ENCODE measurements around the gene ARHGAP18. TPM values are rescaled to one million over a fixed set of nuclear protein-coding genes. Genes with fewer than 3 reads are reported as not detected.

The ARHGAP18 gene
- total RNA-seq, 2 donors from 2014 or later = 14.3 to 17.7 TPM

GRCh38 chr6:129730477-129731165, 20.6 kb upstream of the ARHGAP18 start:
- Histone ChIP-seq H3K27ac (ENCODE audit: low read depth, low read length) (no peak overlapping the region), H3K4me1 (ENCODE audit: control insufficient read depth, insufficient read depth, low read length) (no peaks in the 10 kb centered on the region), H3K27me3 (ENCODE audit: control insufficient read depth, insufficient read depth, low read length, poor library complexity, severe bottlenecking) (no peaks in the 10 kb centered on the region), H3K36me3 (ENCODE audit: control insufficient read depth, insufficient read depth, low read length) (no peaks in the 10 kb centered on the region), H3K9me3 (ENCODE audit: control insufficient read depth, low read length) (no peaks in the 10 kb centered on the region), H3K4me3 (ENCODE audit: low read length) (peak overlapping the region; percentile 35), H3K9ac (ENCODE audit: extremely low read depth, low read length, poor library complexity, severe bottlenecking) (no peak overlapping the region)
- 53 to 75% methylated on average over 5 to 8 of the region's 8 CpGs for WGBS, 2 experiments (ENCODE audit: insufficient coverage in 1 of 2, insufficient read length in 1 of 2)
- Mint-ChIP-seq H3K9me3 (no peaks in the 10 kb centered on the region), H3K4me1 (peaks cover 48% of the 10 kb centered on the region), H3K27me3 (ENCODE audit: insufficient read depth) (no peaks in the 10 kb centered on the region), H3K4me3 (peak overlapping the region; percentile 21), H3K27ac (peak overlapping the region; percentile 76), H3K36me3 (ENCODE audit: low read depth) (peaks cover 3% of the 10 kb centered on the region)
- TF ChIP-seq CTCF (conservative IDR thresholded peaks at IDR 0.05) = peak; percentile 82
- peak; percentile 58 for DNase-seq

GRCh38 chr6:129726650-129727049, 16.7 kb upstream of the ARHGAP18 start:
- no peaks in the 10 kb centered on the region for H3K9me3 ChIP-seq (ENCODE audit: control insufficient read depth, low read length)
- no peaks in the 10 kb centered on the region for H3K4me1 ChIP-seq (ENCODE audit: control insufficient read depth, insufficient read depth, low read length)
- H3K4me3 ChIP-seq (ENCODE audit: low read length) = no peak overlapping the region
- Mint-ChIP-seq H3K4me3 (no peak overlapping the region), H3K4me1 (peaks cover 49% of the 10 kb centered on the region), H3K36me3 (ENCODE audit: low read depth) (peaks cover 3% of the 10 kb centered on the region), H3K27me3 (ENCODE audit: insufficient read depth) (no peaks in the 10 kb centered on the region), H3K27ac (no peak overlapping the region), H3K9me3 (no peaks in the 10 kb centered on the region)
- no peak for TF ChIP-seq CTCF (conservative IDR thresholded peaks at IDR 0.05)
- no peaks in the 10 kb centered on the region for H3K36me3 ChIP-seq (ENCODE audit: control insufficient read depth, insufficient read depth, low read length)
- H3K27me3 ChIP-seq (ENCODE audit: control insufficient read depth, insufficient read depth, low read length, poor library complexity, severe bottlenecking) = no peaks in the 10 kb centered on the region
- no peak overlapping the region for H3K9ac ChIP-seq (ENCODE audit: extremely low read depth, low read length, poor library complexity, severe bottlenecking)
- DNase-seq = no peak
- no peak overlapping the region for H3K27ac ChIP-seq (ENCODE audit: low read depth, low read length)

GRCh38 chr6:129725341-129725740, 15.4 kb upstream of the ARHGAP18 start:
- no peak for DNase-seq
- H3K4me3 Mint-ChIP-seq = no peak overlapping the region
- TF ChIP-seq CTCF (conservative IDR thresholded peaks at IDR 0.05) = no peak

More at GRCh38 chr6:129725341-129725740, 15.4 kb upstream of the ARHGAP18 start:
- H3K36me3 Mint-ChIP-seq (ENCODE audit: low read depth) = peaks cover 3% of the 10 kb centered on the region
- no peak overlapping the region for H3K27ac ChIP-seq (ENCODE audit: low read depth, low read length)
- H3K36me3 ChIP-seq (ENCODE audit: control insufficient read depth, insufficient read depth, low read length) = no peaks in the 10 kb centered on the region
- H3K27me3 Mint-ChIP-seq (ENCODE audit: insufficient read depth) = no peaks in the 10 kb centered on the region
- no peak overlapping the region for H3K9ac ChIP-seq (ENCODE audit: extremely low read depth, low read length, poor library complexity, severe bottlenecking)
- H3K9me3 ChIP-seq (ENCODE audit: control insufficient read depth, low read length) = no peaks in the 10 kb centered on the region
- H3K27ac Mint-ChIP-seq = no peak overlapping the region
- 94 to 100% methylated on average over 1 to 4 of the region's 4 CpGs for WGBS, 2 experiments (ENCODE audit: insufficient coverage in 1 of 2, insufficient read length in 1 of 2)
- no peaks in the 10 kb centered on the region for H3K4me1 ChIP-seq (ENCODE audit: control insufficient read depth, insufficient read depth, low read length)
- H3K4me1 Mint-ChIP-seq = peaks cover 39% of the 10 kb centered on the region
- no peaks in the 10 kb centered on the region for H3K27me3 ChIP-seq (ENCODE audit: control insufficient read depth, insufficient read depth, low read length, poor library complexity, severe bottlenecking)
- no peaks in the 10 kb centered on the region for H3K9me3 Mint-ChIP-seq
- H3K4me3 ChIP-seq (ENCODE audit: low read length) = no peak overlapping the region

All from endodermal cell (in vitro differentiated cells).